GM18505 (cell line): Measurements from ENCODE around the gene OR56A5.

Source experiments
- ATAC-seq: cut with Tn5 transposase; IDR thresholded peaks from one replicate; pipeline ENCODE4 v1.9.1; 2021; ENCODE audit not compliant: unreplicated experiment
- POLR2A ChIP-seq: IDR thresholded peaks from 4 replicates; pipeline ENCODE4 v1.6.1; 2011; ENCODE audit warnings: borderline replicate concordance; ENCODE audit not compliant: insufficient read depth, insufficient read length; ENCODE audit errors: extremely low read depth

OR56A5 gene

DNA sequence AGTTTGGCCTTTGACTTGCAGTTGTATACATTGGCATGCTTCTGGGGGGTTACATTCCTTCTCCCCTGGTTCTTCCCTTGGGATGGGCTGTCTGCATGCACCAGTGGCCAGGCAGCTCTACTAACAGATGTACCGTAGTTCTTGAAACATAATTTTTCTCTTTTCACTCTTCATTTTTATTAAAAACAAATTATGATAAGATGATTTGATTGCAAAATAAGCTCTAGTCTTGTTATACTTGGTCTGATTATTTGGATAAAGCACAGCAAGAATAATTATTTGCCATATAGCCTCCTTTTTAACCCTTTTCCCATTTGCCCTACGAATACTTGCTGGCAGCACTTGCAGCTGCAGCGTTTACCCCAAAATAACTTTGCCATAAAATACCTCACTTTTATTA is 12.7 kb downstream of the OR56A5 start:
- TF ChIP-seq POLR2A: no peak
- no peak for ATAC-seq

DNA sequence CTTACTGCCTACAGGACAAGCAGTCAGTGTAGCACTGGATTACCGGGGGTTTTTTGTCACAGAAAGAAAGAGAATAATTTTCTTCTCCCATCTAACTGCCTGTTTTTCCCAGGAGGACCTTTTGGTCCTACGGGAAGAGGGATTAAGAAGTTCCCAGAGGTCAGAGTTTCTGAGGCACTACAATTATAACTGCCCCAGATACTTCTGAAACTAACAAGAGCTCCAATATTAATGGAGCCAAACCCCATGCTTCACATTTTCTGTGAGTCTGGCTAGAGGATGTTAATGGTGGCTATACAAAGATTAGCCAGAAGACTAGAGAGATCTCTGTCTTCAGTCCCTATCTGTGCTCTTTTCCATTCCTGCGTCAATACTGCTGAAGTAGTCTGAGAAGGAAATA is 26.3 kb downstream of the OR56A5 start, which contains the start of gene OR56A3:
Gene OR56A3 (plus strand): TSS at position 301 of the 400 bp plus-strand sequence. CDS start 5,096 bp downstream, outside the sequence.
- ATAC-seq: no peak
- TF ChIP-seq POLR2A: no peak

GRCh38 chr11:5940748-5941147 is 27.5 kb downstream of the OR56A5 start:
- ATAC-seq: no peak
- no peak for TF ChIP-seq POLR2A

DNA sequence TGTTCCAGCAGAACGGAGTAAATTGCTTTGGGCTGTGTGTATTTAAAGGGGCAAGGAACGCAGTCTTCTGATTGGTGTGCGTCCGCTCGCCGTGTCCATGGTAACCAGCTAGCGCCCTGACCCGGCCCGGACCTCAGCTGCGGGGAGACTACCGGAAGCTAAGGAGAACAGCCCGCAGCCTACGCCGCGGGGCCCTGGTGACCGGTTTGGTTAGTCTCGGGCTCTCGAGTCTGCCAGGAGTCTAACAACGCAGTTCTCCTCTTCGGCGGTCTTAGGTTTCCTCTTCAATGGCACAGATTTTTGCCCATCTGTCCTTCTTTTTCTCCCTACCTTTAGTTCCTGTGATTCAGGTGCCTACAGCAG is 29.7 kb downstream of the OR56A5 start:
- no peak for ATAC-seq
- no peak for TF ChIP-seq POLR2A

DNA sequence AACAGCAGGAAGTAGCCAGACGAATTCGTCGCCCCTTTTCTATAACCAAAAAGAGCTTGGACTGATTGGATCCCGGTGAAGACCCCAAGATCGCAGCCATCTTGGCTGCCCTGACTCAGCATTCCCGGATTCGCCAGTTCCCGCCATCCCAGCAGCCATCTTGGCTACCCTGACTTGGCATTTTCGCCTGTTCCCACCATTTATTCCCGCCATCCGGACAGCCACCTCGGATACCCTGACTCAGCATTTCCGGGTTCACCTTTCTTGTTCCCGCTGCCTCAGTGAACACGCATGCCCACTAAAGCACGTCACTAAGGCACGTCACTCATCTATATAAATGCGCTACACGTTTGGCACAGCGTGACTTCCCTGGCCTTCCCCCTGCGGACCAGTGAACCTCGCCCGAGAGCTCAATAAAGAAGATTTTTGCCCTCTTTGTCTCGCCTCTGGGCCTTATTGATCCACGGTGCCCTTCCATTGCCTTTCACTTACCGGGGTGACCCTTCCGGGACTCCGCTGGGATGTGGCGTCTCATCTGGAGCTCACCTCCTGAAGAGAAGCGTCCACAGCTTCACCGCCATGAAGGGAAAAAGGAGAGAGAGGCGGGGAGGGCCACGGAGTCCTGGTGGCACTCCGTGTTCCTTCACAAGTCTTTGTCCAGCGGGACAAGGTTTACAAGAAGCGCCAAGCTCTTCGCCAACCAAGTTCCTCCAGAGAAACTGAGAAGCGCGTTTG is 30.3 kb downstream of the OR56A5 start:
- TF ChIP-seq POLR2A: no peak
- no peak for ATAC-seq

DNA sequence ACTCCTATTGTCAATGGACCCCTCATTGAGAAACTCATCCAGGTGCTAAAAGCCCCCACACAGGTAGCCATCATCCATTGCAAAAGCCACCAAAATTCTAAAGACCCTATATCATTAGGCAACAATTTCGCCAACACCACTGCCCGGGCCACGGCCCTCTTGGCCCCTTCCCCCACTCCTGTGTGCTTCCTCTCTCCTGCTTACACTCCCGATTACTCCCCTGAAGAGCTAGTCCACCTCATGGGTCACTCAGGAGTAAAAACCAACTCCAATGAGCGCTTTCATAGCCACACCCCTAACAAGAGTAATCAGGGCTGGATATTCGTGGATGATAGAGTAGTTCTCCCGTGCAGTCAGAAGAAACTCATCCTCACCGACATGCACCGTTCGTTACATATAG is 35.2 kb downstream of the OR56A5 start:
- no peak for ATAC-seq
- no peak for TF ChIP-seq POLR2A

- ATAC-seq: no peak
- no peak for TF ChIP-seq POLR2A
Measured at GRCh38 chr11:5932671-5933070, 35.6 kb downstream of the OR56A5 start.

DNA sequence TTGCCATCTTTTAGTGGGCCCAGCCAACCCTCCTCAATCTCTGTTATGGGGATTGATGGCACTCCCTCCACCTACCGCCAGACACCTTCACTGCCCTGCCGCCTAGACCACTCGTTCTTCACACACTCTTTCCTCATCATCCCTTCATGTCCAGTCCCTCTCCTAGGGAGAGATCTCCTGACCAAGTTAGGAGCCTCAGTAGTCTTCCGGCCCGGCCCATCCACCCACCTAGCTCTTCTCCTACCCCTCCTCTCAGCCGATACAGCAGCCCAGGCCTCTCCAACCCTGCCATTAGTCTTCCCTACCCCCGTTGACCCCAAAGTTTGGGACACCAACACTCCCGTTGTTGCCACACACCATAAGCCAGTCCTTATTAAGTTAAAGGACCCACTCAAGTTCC is 37.2 kb downstream of the OR56A5 start:
- ATAC-seq: no peak
- no peak for TF ChIP-seq POLR2A

- no peak for ATAC-seq
- TF ChIP-seq POLR2A: no peak
Measured at GRCh38 chr11:5930614-5931013, 37.7 kb downstream of the OR56A5 start.

GRCh38 chr11:5929571-5930368 is 38.5 kb downstream of the OR56A5 start:
- no peak for ATAC-seq
- TF ChIP-seq POLR2A: no peak

DNA sequence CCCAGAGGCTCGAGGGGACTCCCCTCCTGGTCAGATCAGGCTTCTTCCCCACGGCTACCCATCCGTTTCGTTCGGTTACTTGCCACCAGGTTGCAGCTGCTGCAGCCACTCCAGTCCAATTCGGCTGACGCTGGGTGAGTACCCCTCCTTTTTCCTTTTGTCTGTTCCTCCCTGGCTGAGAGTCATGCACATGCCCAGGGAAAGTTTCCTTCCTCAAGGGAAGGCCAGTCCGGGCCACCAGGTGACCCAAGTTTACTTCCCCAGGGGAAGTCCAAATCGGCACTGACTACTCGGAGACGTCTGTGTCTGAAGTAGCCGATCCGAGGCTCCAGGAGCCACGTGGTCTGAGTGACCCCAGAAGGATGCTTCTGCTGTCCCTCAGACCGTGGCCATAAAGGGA is 39.5 kb downstream of the OR56A5 start:
- no peak for TF ChIP-seq POLR2A

GRCh38 chr11:5928271-5928670 is 40.0 kb downstream of the OR56A5 start:
- TF ChIP-seq POLR2A: no peak
- no peak for ATAC-seq

More for the DNA sequence above, 39.5 kb downstream of the OR56A5 start:
- no peak for ATAC-seq

DNA sequence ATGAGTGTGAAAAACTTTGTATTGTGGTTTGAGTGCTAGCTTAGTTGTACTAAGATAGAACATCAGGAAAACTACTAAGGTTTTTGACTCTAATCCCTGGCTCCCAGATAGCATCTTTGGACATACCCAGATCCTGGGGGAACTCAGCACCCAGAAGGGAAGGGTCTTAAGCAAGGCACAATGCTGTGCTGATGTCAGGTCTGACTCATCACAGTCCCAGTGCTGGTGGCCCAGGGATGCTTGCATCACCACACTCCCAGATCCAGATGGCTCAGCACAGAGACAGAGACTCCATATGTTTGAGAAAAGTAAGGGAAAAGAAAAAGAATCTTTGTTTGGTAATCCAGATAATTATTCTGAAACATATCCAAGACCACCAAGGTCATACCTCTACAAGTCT is 44.5 kb downstream of the OR56A5 start:
- ATAC-seq: no peak
- TF ChIP-seq POLR2A: no peak

DNA sequence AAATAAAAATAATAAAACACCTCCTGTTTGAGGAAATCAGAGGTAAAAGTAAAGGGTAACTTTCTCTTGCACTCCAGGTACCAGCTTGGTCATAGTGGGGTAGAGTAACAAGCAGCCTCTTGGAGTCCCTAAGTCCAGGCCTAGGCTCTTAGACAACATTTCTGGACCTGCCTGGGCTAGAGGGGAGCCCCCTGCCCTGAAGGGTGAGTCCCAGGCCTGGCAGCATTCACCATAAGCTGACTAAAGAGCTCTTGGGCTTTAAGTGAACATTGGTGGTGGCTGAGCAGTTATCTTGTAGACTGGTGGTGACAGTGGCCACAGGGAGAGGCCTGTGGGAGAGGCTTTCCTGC is 44.9 kb downstream of the OR56A5 start:
- peak; percentile 24 for ATAC-seq

More for the DNA sequence above, 44.9 kb downstream of the OR56A5 start:
- no peak for TF ChIP-seq POLR2A
